ENCODE measurements around the gene FRMD8.

DNA sequence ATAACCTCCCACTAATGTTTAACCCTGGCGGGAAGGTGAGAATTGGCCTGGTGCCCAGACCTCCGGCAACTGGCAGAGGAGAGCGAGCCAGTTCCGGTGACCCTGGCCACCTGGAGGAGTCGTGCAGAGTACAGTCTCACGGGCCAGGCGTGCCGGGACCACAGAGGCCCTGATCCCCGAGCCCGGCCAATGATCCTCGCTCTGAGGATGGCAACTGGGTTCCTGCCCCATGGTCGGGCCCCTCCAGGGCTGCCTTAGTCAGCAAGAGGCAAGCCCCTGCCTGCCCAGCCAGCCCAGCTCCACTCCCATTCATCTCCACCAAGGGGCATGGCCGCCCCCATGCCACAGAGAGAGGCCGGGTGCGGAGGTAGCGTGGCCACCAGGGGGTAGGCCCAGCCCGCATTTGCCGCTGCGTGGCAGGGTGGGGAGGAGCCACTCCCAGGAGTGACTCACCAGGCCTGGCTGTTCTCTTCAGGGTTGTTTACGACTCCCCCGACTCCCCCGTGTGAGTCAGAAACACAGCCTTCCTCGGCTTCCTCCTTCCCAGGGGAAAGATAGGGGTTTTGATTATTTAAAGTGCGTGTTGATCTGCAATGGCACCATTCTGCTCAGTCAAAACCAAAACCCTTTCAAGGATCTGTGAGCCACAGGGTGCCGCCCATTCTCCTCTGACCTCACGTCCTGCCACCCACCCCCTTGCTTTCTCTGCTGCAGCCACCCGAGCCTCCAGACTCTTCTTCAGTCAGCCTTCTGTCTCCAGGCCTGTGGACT lies 4.2 kb upstream of the FRMD8 start, which contains the start of gene SLC25A45:
- TF ChIP-seq POLR2AphosphoS5 (IDR thresholded peaks at IDR 0.05; ENCODE audit: low read depth, low read length) = peak; percentile 68
- peak; percentile 76; the same call in 1 of the 2 replicates for TF ChIP-seq POLR2A (IDR thresholded peaks at IDR 0.05; ENCODE audit: low read depth, low read length)
